ENCODE data around the gene SPTB.

The SPTB gene

DNA sequence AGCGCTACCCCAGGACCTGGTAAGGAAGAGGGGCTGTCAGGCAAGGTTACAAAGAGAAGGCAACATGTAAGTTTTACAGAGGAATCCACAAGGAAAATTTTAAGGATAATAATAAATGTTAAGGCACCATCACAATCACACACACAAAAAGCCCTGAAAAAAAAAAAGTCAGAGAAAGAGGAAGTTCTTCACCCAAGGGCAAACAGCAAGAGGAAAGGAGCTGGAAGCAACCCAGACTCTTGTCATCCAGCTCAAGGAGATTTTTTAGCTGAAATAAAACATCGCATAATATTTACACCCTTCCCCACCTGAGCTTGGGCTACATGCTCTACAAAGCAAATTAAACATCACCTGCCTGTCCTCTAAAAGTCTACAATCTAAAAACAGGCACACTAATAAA lies 9.5 kb downstream of the SPTB start:
- Histone ChIP-seq H3K9me3 (peaks cover 6% of the 10 kb centered on the region; the same call in 1 of the 2 replicates), H3K4me2 (peak overlapping the region; percentile 8; the same call in 1 of the 2 replicates), H4K20me1 (no peaks in the 10 kb centered on the region), H3K27me3 (no peaks in the 10 kb centered on the region), H3K9ac (no peak overlapping the region), H3K36me3 (no peaks in the 10 kb centered on the region), H3K4me1 (peaks cover 9% of the 10 kb centered on the region; the same call in 1 of the 2 replicates), H3K27ac (no peak overlapping the region), H3K4me3 (no peak overlapping the region)
- no peak for TF ChIP-seq Cebpa-rat (IDR thresholded peaks at IDR 0.05)

DNA sequence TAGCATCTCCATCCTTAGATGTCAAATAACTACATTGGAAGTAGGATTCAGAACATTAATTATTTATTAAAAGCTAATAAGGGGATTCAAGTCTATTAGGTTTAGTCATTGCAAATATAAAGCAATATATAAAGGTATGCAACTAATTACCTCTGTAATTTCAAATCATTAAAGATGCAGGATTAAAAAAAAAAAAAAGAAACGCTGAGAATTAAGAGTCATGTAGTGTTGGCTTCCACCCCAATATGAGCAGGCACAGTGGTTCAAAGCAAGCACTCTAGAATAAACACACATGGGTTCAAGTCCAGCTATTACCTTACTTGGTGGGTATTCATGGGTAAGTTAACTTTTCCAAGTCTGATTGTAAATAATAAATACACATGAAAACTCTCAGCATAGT lies 10.9 kb downstream of the SPTB start:
- no peak for TF ChIP-seq Cebpa-rat (IDR thresholded peaks at IDR 0.05)
- H3K36me3 ChIP-seq = no peaks in the 10 kb centered on the region
- no peaks in the 10 kb centered on the region for H4K20me1 ChIP-seq
- H3K27ac ChIP-seq = no peak overlapping the region
- H3K4me2 ChIP-seq = no peak overlapping the region
- H3K4me1 ChIP-seq = peaks cover 9% of the 10 kb centered on the region; the same call in 1 of the 2 replicates
- H3K4me3 ChIP-seq = no peak overlapping the region
- H3K9ac ChIP-seq = no peak overlapping the region
- H3K27me3 ChIP-seq = no peaks in the 10 kb centered on the region
- H3K9me3 ChIP-seq = peaks cover 6% of the 10 kb centered on the region; the same call in 1 of the 2 replicates

DNA sequence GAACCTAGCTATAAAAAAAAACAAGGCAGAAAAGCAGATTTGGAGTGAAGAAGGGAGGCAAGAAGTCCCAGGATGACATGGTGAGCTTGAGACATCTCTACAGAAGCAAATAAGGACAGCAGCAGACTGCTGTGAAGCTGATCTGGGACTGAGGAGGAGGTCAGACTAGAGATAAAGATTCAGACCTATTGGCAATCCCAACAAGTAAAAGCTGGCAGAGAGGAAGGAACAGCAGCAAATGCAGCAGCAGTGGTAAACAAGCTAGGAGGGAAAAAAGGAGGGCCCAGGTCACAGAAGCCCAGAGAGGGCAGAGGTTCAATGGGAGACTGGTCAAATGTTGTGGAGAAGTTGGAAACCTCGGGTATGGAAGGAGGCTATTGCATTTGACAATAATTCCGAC lies 11.3 kb downstream of the SPTB start:
- Histone ChIP-seq H3K27ac (no peak overlapping the region), H3K36me3 (no peaks in the 10 kb centered on the region), H3K4me2 (no peak overlapping the region), H4K20me1 (no peaks in the 10 kb centered on the region), H3K9ac (no peak overlapping the region), H3K4me1 (peaks cover 9% of the 10 kb centered on the region; the same call in 1 of the 2 replicates), H3K4me3 (no peak overlapping the region), H3K27me3 (no peaks in the 10 kb centered on the region), H3K9me3 (peaks cover 6% of the 10 kb centered on the region; the same call in 1 of the 2 replicates)
- no peak for TF ChIP-seq Cebpa-rat (IDR thresholded peaks at IDR 0.05)

DNA sequence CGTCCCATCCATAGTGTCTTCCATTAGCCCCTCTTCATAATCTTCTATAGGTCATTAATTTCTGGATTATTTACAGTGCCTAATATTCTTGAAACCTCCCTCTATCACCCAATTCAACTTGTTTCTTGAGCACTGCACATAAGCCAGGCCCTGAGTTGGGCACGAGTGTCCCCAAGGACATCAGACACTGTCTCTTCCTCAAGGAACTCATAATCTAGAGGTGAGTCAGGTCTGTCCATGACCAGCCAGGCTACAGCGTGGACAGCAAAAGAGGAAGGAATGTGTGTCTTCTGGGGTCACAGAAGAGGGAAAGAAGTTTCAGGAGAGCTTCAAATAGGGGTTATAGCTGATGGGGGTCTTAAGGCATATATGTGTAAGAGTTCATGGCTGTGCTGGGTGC lies 12.5 kb downstream of the SPTB start:
- TF ChIP-seq Cebpa-rat (IDR thresholded peaks at IDR 0.05) = no peak
- Histone ChIP-seq H3K36me3 (no peaks in the 10 kb centered on the region), H3K4me1 (peaks cover 9% of the 10 kb centered on the region; the same call in 1 of the 2 replicates), H3K4me3 (no peak overlapping the region), H3K9ac (no peak overlapping the region), H3K9me3 (no peaks in the 10 kb centered on the region), H3K27me3 (no peaks in the 10 kb centered on the region), H3K27ac (no peak overlapping the region), H3K4me2 (no peak overlapping the region), H4K20me1 (no peaks in the 10 kb centered on the region)

DNA sequence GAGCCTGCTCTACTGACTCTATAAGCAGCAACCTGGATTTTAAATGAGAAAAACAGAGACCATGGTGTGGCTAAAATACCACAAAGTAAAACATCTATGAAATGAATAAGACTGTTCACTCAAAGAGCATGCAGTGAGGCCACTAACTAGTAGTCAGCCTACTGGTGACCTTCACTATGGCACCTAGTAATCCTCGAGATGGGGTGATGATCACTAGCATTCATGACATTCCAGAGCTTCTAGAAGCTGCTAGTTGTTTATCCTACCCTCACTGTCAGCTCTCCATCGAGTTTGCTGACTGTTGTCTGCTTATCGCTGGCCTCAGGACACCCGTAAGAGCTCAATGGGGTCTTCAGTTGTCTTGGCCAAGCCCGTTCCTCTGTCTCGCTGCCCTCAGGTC lies 13.7 kb downstream of the SPTB start:
- Histone ChIP-seq H3K4me2 (no peak overlapping the region), H3K9ac (no peak overlapping the region), H4K20me1 (no peaks in the 10 kb centered on the region), H3K4me1 (peaks cover 9% of the 10 kb centered on the region; the same call in 1 of the 2 replicates), H3K4me3 (no peak overlapping the region), H3K9me3 (no peaks in the 10 kb centered on the region), H3K27ac (no peak overlapping the region), H3K36me3 (no peaks in the 10 kb centered on the region), H3K27me3 (no peaks in the 10 kb centered on the region)
- TF ChIP-seq Cebpa-rat (IDR thresholded peaks at IDR 0.05) = no peak

DNA sequence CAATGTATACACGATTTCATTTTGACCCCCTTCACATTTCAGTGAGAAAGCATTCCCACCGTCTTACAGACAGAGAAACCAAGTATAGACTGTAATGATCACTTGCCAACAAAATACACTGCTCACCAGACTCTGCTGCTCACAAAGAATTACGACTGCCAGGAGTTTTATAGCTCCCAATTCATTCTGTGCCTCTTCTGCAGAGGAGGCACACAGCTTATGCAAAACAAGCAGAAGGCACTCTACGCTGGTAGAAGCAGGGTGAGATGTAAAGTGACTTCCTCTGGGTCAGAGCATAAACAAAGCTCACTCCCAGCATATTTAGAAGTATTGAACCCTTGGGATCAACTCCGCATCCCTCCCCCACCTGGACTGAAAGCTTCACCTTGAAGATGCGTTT lies 14.6 kb downstream of the SPTB start:
- H3K4me3 ChIP-seq = no peak overlapping the region
- no peaks in the 10 kb centered on the region for H4K20me1 ChIP-seq
- peaks cover 4% of the 10 kb centered on the region; the same call in 1 of the 2 replicates for H3K4me1 ChIP-seq
- no peaks in the 10 kb centered on the region for H3K9me3 ChIP-seq
- no peaks in the 10 kb centered on the region for H3K36me3 ChIP-seq
- no peak overlapping the region for H3K4me2 ChIP-seq
- no peak overlapping the region for H3K27ac ChIP-seq
- H3K27me3 ChIP-seq = no peaks in the 10 kb centered on the region
- no peak for TF ChIP-seq Cebpa-rat (IDR thresholded peaks at IDR 0.05)
- H3K9ac ChIP-seq = no peak overlapping the region

DNA sequence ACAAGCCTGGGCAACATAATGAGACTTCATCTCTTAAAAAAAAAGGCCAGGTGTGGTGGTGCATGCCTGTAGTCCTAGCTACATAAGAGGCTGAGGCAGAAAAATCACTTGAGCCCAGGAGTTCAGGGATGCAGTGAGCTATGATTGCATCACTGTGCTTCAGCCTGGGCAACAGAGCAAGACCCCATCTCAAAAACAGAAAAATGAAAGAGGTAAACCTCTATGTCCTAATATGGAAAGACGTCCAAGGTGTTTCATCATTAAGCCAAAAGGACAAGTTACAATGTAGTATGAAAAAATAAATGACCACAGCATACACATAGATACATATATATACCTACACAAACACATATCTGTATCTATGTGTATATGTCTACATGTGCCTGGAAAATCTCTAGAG lies 15.4 kb downstream of the SPTB start:
- H3K27me3 ChIP-seq = no peaks in the 10 kb centered on the region
- H4K20me1 ChIP-seq = no peaks in the 10 kb centered on the region
- no peak overlapping the region for H3K4me3 ChIP-seq
- H3K4me1 ChIP-seq = no peaks in the 10 kb centered on the region
- no peak for TF ChIP-seq Cebpa-rat (IDR thresholded peaks at IDR 0.05)
- H3K36me3 ChIP-seq = no peaks in the 10 kb centered on the region
- no peak overlapping the region for H3K27ac ChIP-seq
- H3K4me2 ChIP-seq = no peak overlapping the region
- no peaks in the 10 kb centered on the region for H3K9me3 ChIP-seq
- H3K9ac ChIP-seq = no peak overlapping the region

DNA sequence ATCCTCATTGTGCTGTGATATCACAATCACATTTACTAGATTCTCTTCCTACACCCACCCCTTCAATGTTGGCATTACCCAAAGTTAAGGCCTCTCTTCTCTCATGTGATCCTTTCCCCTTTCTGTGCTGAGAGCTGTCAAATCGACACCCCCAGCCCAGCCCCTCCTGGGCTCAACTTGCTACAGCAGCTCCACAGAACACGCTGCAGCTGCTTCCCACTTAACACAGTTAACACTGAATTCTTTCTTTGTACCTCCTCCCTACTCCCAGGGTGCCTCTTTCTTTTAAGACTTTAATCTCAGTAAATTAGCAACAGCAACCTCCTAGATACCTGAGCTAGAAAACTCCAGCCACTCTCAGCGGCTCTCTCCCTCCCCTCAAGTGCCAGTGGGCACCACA lies 17.8 kb downstream of the SPTB start:
- Histone ChIP-seq H3K4me2 (no peak overlapping the region), H3K36me3 (no peaks in the 10 kb centered on the region), H3K9me3 (no peaks in the 10 kb centered on the region), H3K27ac (no peak overlapping the region), H3K4me3 (no peak overlapping the region), H4K20me1 (no peaks in the 10 kb centered on the region), H3K4me1 (no peaks in the 10 kb centered on the region), H3K27me3 (no peaks in the 10 kb centered on the region), H3K9ac (no peak overlapping the region)
- TF ChIP-seq Cebpa-rat (IDR thresholded peaks at IDR 0.05) = no peak

DNA sequence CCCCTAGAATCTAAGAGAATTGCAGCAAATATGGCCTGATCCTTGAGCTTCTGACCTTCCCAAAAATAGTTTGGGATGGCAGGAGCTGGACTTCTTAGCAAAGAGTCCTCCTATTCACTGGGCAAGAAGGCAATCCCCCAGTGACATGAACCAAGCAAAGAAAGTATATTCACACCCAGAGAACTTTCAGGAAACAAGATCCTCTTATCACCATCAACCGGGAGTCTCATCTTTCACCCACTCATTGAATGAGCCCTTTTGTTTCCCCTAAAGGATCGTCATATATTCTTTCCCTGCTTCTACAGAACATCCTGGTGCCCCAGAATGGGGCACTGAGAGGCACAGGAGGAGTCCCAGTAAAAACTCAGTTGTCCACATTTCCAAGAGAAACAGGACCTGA lies 19.7 kb downstream of the SPTB start:
- Histone ChIP-seq H3K27ac (no peak overlapping the region), H3K9ac (no peak overlapping the region), H3K4me2 (no peak overlapping the region), H3K27me3 (no peaks in the 10 kb centered on the region), H3K4me1 (peaks cover 6% of the 10 kb centered on the region), H3K9me3 (no peaks in the 10 kb centered on the region), H4K20me1 (no peaks in the 10 kb centered on the region), H3K36me3 (no peaks in the 10 kb centered on the region), H3K4me3 (no peak overlapping the region)
- no peak for TF ChIP-seq Cebpa-rat (IDR thresholded peaks at IDR 0.05)

DNA sequence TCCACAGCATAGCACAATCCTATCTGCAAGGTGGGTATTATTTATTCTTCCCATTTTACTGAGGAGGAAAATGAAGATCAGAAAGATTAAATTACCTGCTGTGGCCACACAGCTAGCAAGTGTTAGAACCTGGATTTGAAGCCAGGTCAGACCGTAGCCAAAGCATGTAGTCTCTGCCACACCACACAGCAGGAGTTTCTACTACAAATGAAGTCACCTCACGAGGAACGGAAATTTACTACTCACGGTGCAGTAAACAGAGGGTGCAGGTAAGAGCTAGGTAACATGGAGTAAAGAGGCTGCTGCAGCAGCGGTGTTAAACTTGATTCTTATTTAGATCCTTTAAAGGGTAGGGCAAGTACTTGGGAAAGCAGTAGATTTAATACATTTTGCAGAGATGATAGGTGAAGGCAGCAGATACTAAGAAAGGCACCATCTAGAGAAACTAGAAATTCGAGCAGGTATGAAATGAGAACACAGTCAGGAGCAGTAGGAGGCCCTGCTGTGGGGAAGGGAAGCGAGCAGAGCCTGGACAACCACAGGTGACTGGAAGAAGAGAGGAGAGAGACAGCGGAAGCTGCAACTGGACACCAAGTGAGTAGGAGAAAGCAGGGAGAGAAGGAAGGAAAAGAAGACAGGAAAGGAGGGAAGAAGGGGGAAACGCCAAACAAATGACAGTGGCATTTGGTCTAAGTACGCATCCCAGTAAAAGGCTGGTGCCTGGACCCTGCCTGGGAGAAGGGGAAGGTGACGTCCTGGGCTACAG lies 21.5 kb downstream of the SPTB start:
- no peaks in the 10 kb centered on the region for H3K27me3 ChIP-seq
- no peak overlapping the region for H3K27ac ChIP-seq
- H4K20me1 ChIP-seq = no peaks in the 10 kb centered on the region
- H3K4me2 ChIP-seq = no peak overlapping the region
- no peak overlapping the region for H3K9ac ChIP-seq
- H3K4me1 ChIP-seq = peaks cover 11% of the 10 kb centered on the region
- no peaks in the 10 kb centered on the region for H3K36me3 ChIP-seq
- H3K4me3 ChIP-seq = no peak overlapping the region
- no peak for TF ChIP-seq Cebpa-rat (IDR thresholded peaks at IDR 0.05)
- H3K9me3 ChIP-seq = no peaks in the 10 kb centered on the region

Measured in BLaER1 (cell line).